Hepatocyte (in vitro differentiated cells): ENCODE measurements around the gene FLVCR1. TPM values are rescaled to one million over a fixed set of nuclear protein-coding genes. Genes with fewer than 3 reads are reported as not detected.

Experiments used
- DNase-seq: peaks from one replicate; pipeline ENCODE4 v3.0.0-alpha.2; 2016; ENCODE audit warnings: low spot score
- H2AFZ ChIP-seq: fragments of 200-600 bp; sonication (generic); 2 replicates; pipeline ENCODE4 v1.6.0; 2016; ENCODE audit warnings: antibody characterized with exemption, mild to moderate bottlenecking
- H3K27ac ChIP-seq: fragments of 200-600 bp; sonication (generic); 2 replicates; pipeline ENCODE4 v1.5.1; 2016; ENCODE audit warnings: mild to moderate bottlenecking
- H3K27me3 ChIP-seq: fragments of 200-600 bp; sonication (generic); 2 replicates; pipeline ENCODE4 v1.6.1; 2016
- H3K36me3 ChIP-seq: fragments of 200-600 bp; sonication (generic); replicated peaks from 2 replicates; pipeline ENCODE4 v1.5.1; 2016; ENCODE audit warnings: low read depth; ENCODE audit not compliant: insufficient read depth
- H3K4me1 ChIP-seq: fragments of 200-600 bp; sonication (generic); 2 replicates; pipeline ENCODE4 v1.5.1; 2016; ENCODE audit warnings: mild to moderate bottlenecking, moderate library complexity; ENCODE audit not compliant: insufficient read depth
- H3K4me2 ChIP-seq: fragments of 200-600 bp; sonication (generic); 2 replicates; pipeline ENCODE4 v1.6.0; 2016
- H3K4me3 ChIP-seq: fragments of 200-600 bp; sonication (generic); 2 replicates; pipeline ENCODE4 v1.5.1; 2016; ENCODE audit warnings: mild to moderate bottlenecking
- H3K79me2 ChIP-seq: fragments of 200-600 bp; sonication (generic); 2 replicates; pipeline ENCODE4 v1.6.0; 2017; ENCODE audit warnings: mild to moderate bottlenecking
- H3K9me2 ChIP-seq: fragments of 200-600 bp; sonication (generic); replicated peaks from 2 replicates; pipeline ENCODE4 v1.6.0; 2017; ENCODE audit warnings: mild to moderate bottlenecking; ENCODE audit not compliant: insufficient read depth
- H3K9me3 ChIP-seq: fragments of 200-600 bp; sonication (generic); 2 replicates; pipeline ENCODE4 v1.5.1; 2016; ENCODE audit warnings: low read depth, mild to moderate bottlenecking
- H4K20me1 ChIP-seq: fragments of 200-600 bp; sonication (generic); 2 replicates; pipeline ENCODE4 v1.6.0; 2016; ENCODE audit warnings: mild to moderate bottlenecking; ENCODE audit not compliant: insufficient read depth, poor library complexity, severe bottlenecking
- CTCF ChIP-seq: fragments of 200-600 bp; sonication (generic); IDR thresholded peaks from 2 replicates; pipeline ENCODE4 v1.5.1; 2016; ENCODE audit warnings: antibody characterized with exemption, mild to moderate bottlenecking; ENCODE audit not compliant: poor library complexity
- EZH2 ChIP-seq: fragments of 200-600 bp; sonication (generic); IDR thresholded peaks from 2 replicates; pipeline ENCODE4 v1.6.1; 2016; ENCODE audit warnings: antibody characterized with exemption, mild to moderate bottlenecking, borderline replicate concordance
- EZH2phosphoT487 ChIP-seq: fragments of 200-600 bp; sonication (generic); IDR thresholded peaks from one replicate; pipeline ENCODE4 v1.6.1; 2018; ENCODE audit warnings: antibody characterized with exemption, mild to moderate bottlenecking, low read depth, moderate library complexity; ENCODE audit not compliant: unreplicated experiment, severe bottlenecking
- WGBS: methylation state at CpG from one replicate; pipeline ENCODE4 v1.1.6; 2016; ENCODE audit warnings: low lambda C conversion rate; ENCODE audit errors: missing lambda C conversion rate; 5-methylcytosine and 5-hydroxymethylcytosine counted together
- polyA plus RNA-seq: library from polyadenylated mRNA; unstranded; fragments of >200 nt; fragmentation: Nextera tagmentation; extraction: Ambion mirVana; gene quantifications from 2 replicates; pipeline ENCODE4 v1.2.1, GENCODE V29; 2016
- total RNA-seq: library from RNA; depleted of rRNA; stranded (reverse); fragments of >200 nt; gene quantifications from 2 replicates; pipeline ENCODE4 v1.2.3, GENCODE V29; 2014

Gene FLVCR1
- total and polyA plus RNA-seq, 2 experiments from 2014 or later, result 9.9 to 32.5 TPM

- H2AFZ ChIP-seq, result no peak overlapping the region
- H3K79me2 ChIP-seq, result no peaks in the 10 kb centered on the region
- H3K9me3 ChIP-seq, result no peaks in the 10 kb centered on the region
- no peak for DNase-seq
- no peak overlapping the region for H3K4me3 ChIP-seq
- no peaks in the 10 kb centered on the region for H3K9me2 ChIP-seq
- no peaks in the 10 kb centered on the region for H4K20me1 ChIP-seq
- TF ChIP-seq EZH2phosphoT487, result no peak
- no peak for TF ChIP-seq EZH2
- no peak for TF ChIP-seq CTCF
- WGBS, result 61% methylated on average over 9 of the region's 9 CpGs
- no peak overlapping the region for H3K27ac ChIP-seq
- H3K27me3 ChIP-seq, result no peaks in the 10 kb centered on the region
- peaks cover 4% of the 10 kb centered on the region for H3K4me1 ChIP-seq
- H3K36me3 ChIP-seq, result no peaks in the 10 kb centered on the region
- H3K4me2 ChIP-seq, result no peak overlapping the region
These were observed 59.0 kb downstream of the FLVCR1 start for GRCh38 chr1:212917134-212917485.

- no peak for TF ChIP-seq CTCF
- no peak for TF ChIP-seq EZH2phosphoT487
- no peak for TF ChIP-seq EZH2
- WGBS, result 82% methylated on average over 5 of the region's 5 CpGs
These were observed 59.8 kb downstream of the FLVCR1 start for GRCh38 chr1:212917858-212918257.

GRCh38 chr1:212918824-212919223, 60.7 kb downstream of the FLVCR1 start:
- no peaks in the 10 kb centered on the region for H4K20me1 ChIP-seq
- H3K27ac ChIP-seq, result no peak overlapping the region
- H3K36me3 ChIP-seq, result no peaks in the 10 kb centered on the region
- no peak overlapping the region for H3K4me2 ChIP-seq
- H2AFZ ChIP-seq, result no peak overlapping the region
- TF ChIP-seq CTCF (no peak), EZH2phosphoT487 (no peak), EZH2 (no peak)
- H3K4me1 ChIP-seq, result peaks cover 4% of the 10 kb centered on the region
- 74% methylated on average over 2 of the region's 2 CpGs for WGBS
- no peak for DNase-seq
- H3K9me2 ChIP-seq, result no peaks in the 10 kb centered on the region
- no peaks in the 10 kb centered on the region for H3K27me3 ChIP-seq
- H3K9me3 ChIP-seq, result no peaks in the 10 kb centered on the region
- H3K79me2 ChIP-seq, result no peaks in the 10 kb centered on the region
- H3K4me3 ChIP-seq, result no peak overlapping the region

More at GRCh38 chr1:212917858-212918257, 59.8 kb downstream of the FLVCR1 start:
- H3K27ac ChIP-seq, result no peak overlapping the region
- no peaks in the 10 kb centered on the region for H3K9me2 ChIP-seq
- DNase-seq, result no peak
- H3K9me3 ChIP-seq, result no peaks in the 10 kb centered on the region
- H3K4me1 ChIP-seq, result peaks cover 4% of the 10 kb centered on the region
- no peak overlapping the region for H2AFZ ChIP-seq
- H3K4me3 ChIP-seq, result no peak overlapping the region
- no peaks in the 10 kb centered on the region for H4K20me1 ChIP-seq
- H3K79me2 ChIP-seq, result no peaks in the 10 kb centered on the region
- no peaks in the 10 kb centered on the region for H3K27me3 ChIP-seq
- no peak overlapping the region for H3K4me2 ChIP-seq
- H3K36me3 ChIP-seq, result no peaks in the 10 kb centered on the region

GRCh38 chr1:212920246-212920645, 62.2 kb downstream of the FLVCR1 start:
- Histone ChIP-seq H2AFZ (no peak overlapping the region), H3K36me3 (no peaks in the 10 kb centered on the region), H3K79me2 (no peaks in the 10 kb centered on the region), H3K9me2 (no peaks in the 10 kb centered on the region), H4K20me1 (no peaks in the 10 kb centered on the region), H3K9me3 (no peaks in the 10 kb centered on the region), H3K27ac (no peak overlapping the region), H3K4me2 (no peak overlapping the region), H3K27me3 (no peaks in the 10 kb centered on the region), H3K4me3 (no peak overlapping the region), H3K4me1 (no peaks in the 10 kb centered on the region)
- TF ChIP-seq EZH2 (no peak), EZH2phosphoT487 (no peak), CTCF (no peak)
- DNase-seq, result no peak
- 87% methylated on average over 7 of the region's 7 CpGs for WGBS
